Measurements from ENCODE around the gene COPS7B.

The COPS7B gene

DNA sequence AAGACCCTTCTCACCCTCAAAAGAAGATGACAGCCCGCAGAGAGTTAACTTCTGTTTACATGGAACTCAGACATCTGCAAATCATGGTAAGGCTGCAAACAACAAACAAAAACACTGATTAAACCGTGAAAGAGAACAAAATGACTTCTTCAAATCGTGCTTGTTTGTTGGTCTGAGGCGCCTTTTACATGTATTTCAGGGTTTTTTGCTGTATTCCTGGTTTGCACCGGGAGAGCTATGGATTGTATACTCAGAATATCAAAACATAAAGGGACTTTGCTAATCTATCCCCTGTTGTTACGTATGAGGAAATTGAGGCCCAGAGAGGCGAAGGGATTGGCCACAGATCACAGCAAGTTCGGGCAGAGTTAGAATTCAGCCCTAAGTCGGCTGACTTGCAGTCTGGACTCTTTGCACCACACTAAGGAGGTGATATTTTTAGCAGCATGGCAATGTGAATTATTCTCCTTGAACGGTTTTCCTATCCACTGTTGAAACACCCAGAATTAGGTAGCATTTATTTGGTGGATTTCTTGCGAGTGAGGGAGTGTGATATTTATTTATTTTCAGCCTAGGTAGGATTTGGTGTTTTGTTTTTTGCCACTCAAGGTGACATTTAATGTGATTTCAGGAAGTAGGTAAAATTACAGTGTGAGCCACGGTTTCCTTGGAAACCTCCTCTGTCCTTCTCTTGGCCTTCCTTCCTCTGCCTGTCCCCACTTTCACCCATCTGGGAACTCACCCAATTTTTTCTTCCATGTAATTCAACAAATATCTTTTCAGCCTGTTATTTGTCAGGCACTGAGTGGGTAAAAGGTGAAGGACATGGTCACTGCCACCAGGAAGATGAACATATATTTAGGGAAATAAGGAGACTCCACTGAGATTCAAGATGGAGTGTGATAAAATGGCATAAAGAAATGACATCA lies 4.2 kb upstream of the COPS7B start:
- H3K4me3 ChIP-seq (ENCODE audit: low read length) = peak overlapping the region; percentile 79
- DNase-seq (ENCODE audit: low read depth, low spot score) = peak; percentile 46

DNA sequence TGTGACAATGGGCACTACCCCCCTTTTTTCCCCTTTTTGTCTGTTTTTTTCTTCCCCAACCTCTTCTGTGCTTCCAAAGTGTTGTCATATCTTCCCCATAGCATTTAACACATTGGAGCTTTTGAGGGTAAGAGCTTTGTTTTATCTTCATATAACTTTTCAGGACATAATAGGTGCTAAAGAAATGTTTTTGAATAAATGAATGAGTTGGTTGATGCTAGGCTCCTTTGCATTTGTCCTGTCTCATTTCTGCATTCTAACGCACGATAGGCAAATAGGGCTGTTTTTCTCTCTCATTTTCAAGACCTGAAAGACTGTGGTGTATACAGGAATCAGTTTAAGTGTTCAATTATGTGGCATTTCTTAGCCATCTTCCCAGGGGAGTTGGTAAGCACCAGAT lies 832 bp upstream of the COPS7B start:
- peak overlapping the region; percentile 95 for H3K4me3 ChIP-seq (ENCODE audit: low read length)
- no peak for DNase-seq (ENCODE audit: low read depth, low spot score)

DNA sequence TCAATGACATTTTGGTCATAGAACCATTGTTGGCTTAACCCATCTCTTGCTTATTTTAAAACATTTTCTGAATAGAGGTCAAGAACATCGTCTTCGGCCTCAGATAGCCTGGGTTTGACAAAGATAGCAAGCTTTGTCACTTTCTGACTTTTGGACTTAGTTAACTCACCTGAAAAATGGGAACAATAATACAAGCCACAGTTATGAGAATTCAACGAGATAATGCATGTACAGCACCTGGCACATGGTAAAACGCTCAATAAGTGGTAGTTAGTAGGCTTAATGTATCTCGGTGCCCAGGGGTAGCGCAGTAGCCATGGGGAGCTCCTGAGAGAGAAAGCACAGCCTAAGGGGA lies 446 bp upstream of the COPS7B start:
- peak overlapping the region; percentile 95 for H3K4me3 ChIP-seq (ENCODE audit: low read length)
- no peak for DNase-seq (ENCODE audit: low read depth, low spot score)

DNA sequence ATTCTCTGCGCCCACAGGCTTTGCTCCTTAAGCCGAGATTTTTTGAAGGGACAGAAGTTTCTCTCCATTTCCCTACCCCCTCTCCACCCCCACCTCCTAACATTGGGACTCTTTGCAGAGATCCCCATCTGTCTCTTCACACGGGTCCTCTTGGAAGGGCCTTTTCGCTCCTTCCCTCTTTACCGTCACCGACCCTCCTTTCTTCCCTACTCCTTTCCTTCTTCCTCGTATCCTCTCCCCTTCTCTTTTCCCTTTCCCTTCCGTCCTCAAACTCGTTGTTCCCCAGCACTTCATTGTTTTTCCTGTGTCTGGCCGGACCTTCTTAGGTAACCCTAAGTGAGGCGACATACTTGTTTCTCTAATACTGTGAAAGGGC lies 660 bp downstream of the COPS7B start:
- DNase-seq (ENCODE audit: low read depth, low spot score) = no peak
- peak overlapping the region; percentile 95 for H3K4me3 ChIP-seq (ENCODE audit: low read length)

- DNase-seq (ENCODE audit: low read depth, low spot score) = no peak
- H3K4me3 ChIP-seq (ENCODE audit: low read length) = no peak overlapping the region
These were observed 4.9 kb downstream of the COPS7B start for GRCh38 chr2:231791107-231791506.

- DNase-seq (ENCODE audit: low read depth, low spot score) = no peak
These were observed 8.1 kb downstream of the COPS7B start for GRCh38 chr2:231794383-231794782.

GRCh38 chr2:231795525-231796327 lies 9.5 kb downstream of the COPS7B start:
- no peak for DNase-seq (ENCODE audit: low read depth, low spot score)
- H3K4me3 ChIP-seq (ENCODE audit: low read length) = no peak overlapping the region

More at GRCh38 chr2:231794383-231794782, 8.1 kb downstream of the COPS7B start:
- no peak overlapping the region for H3K4me3 ChIP-seq (ENCODE audit: low read length)

DNA sequence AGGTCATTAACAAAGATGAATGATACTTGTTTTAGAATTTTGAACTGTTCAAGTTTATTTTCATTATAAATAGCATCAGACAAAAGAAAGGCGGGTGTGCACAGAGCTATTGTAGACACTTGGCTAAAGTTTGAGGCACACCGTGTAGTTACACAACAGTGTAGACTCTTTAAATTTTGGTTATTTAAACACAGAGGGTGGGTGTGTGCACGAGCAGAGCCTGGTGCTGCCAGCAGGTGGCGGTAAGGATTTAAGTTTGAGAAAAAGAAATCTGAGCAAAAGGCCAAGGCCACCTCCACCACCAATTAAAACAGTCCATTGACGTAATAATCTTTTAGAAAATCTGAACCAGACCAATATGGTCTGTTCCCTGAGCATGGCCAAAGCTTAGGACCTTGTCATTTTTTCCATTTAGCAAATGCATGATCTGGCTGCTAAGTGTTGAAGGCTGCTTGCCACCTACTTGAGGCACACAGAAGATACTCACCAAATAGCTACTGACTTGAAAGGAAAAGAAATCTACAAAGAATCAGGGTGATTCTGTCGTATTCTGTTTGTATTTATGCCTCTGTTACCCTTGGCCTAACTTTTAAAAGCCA lies 14.3 kb downstream of the COPS7B start:
- H3K4me3 ChIP-seq (ENCODE audit: low read length) = no peak overlapping the region
- no peak for DNase-seq (ENCODE audit: low read depth, low spot score)

DNA sequence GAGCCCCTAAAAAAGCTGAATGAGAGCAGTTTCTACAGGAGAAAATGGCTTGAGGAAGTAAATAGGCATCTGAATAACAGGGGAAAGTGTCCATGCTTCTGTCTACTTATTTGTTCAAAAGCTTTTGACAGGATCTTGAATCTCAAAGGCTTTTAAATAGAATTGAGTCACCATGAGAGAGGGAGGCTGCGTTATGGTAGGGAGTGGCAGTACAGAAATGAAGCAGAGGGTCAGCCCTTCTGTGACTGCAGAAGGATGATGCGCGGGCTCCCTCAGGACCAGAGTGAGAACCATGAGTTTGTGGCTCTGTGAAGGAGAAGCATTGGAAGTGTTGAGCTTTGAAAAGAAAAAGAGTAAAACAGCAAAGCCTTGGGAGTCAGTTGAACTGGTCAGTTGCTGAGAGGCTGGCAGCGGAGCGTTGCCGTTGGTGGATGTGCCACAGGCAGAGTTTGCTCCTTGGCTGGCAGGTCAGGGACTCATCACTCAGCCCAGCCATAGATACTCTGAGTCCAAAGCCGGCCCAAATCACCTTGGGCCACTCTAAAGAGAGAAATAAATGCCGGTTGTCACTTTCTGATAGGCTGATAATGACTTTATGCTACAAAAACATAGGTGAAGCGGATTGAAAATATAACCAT lies 17.4 kb downstream of the COPS7B start:
- DNase-seq (ENCODE audit: low read depth, low spot score) = no peak
- H3K4me3 ChIP-seq (ENCODE audit: low read length) = no peak overlapping the region

DNA sequence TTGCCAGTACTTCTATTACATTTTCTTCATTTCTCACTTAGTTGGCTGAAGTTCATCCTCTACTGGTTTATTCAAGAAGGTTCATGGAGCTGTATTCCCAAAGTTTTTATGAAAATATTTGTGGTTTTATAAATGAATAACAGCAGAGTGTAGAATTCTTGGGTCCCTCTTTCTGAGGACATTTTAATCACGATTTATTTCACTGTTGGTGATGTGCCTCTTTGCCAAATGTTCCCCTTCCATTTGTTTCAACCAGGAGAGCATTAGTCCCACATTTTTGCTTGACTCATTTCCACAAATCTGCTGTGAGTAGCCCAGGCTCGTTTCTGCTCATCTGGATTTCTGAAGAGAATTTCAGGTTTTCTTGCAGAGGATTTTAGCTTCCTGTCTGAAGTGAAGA lies 20.8 kb downstream of the COPS7B start:
- no peak overlapping the region for H3K4me3 ChIP-seq (ENCODE audit: low read length)
- DNase-seq (ENCODE audit: low read depth, low spot score) = no peak

- DNase-seq (ENCODE audit: low read depth, low spot score) = no peak
- no peak overlapping the region for H3K4me3 ChIP-seq (ENCODE audit: low read length)
These were observed 24.7 kb downstream of the COPS7B start for GRCh38 chr2:231810905-231811304.

GRCh38 chr2:231816327-231817026 lies 30.2 kb downstream of the COPS7B start:
- H3K4me3 ChIP-seq (ENCODE audit: low read length) = no peak overlapping the region
- no peak for DNase-seq (ENCODE audit: low read depth, low spot score)

GRCh38 chr2:231819447-231820042 lies 33.3 kb downstream of the COPS7B start:
- no peak overlapping the region for H3K4me3 ChIP-seq (ENCODE audit: low read length)
- DNase-seq (ENCODE audit: low read depth, low spot score) = no peak

- DNase-seq (ENCODE audit: low read depth, low spot score) = no peak
- H3K4me3 ChIP-seq (ENCODE audit: low read length) = no peak overlapping the region
These were observed 34.6 kb downstream of the COPS7B start for GRCh38 chr2:231820786-231821303.

GRCh38 chr2:231821908-231822307 lies 35.7 kb downstream of the COPS7B start:
- DNase-seq (ENCODE audit: low read depth, low spot score) = no peak
- H3K4me3 ChIP-seq (ENCODE audit: low read length) = no peak overlapping the region

DNA sequence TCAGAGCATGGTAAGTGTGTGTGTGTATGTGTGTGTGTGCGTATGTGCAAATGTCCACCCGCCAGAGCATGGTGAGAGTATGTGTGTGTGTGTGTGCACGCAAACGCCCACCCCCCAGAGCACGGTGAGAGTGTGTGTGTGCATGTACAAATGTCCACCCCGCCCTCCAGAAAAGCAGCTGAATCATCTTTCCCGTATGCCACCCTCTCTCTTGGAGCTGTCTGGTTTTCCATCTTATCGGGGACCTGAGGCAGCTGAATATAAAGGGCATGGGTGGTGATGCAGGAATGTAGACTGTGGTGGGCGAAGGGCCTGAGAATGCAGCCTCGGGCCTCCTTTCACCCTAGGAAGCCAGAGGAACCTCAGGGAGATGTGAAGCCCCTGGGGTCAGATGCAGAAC lies 66.9 kb downstream of the COPS7B start:
- DNase-seq (ENCODE audit: low read depth, low spot score) = no peak
- no peak overlapping the region for H3K4me3 ChIP-seq (ENCODE audit: low read length)

DNA sequence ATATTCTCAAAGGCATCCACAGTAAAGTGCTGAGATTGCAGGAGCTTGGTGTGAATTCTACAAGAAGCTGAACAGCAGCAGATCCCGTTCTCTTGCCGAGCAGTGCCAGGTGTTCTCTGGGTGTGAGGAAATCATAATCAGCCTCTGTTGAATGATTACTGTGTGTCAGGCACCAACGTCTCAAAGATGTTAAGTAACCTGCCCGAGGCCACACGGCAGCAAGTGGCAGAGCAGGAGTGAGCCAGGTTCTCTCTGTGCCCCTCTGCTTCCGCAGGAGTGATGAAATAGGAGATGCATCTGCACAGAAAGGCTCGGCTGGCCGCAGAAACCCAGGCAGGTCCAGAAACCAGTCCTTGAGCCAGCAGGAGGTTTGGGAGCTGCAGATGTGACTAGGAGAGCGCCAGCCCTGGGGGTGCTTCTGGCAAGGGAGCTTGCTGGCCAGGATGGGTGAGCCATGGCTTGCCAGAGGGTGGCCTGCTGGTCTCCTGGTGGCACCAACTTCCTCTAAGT lies 68.4 kb downstream of the COPS7B start:
- no peak for DNase-seq (ENCODE audit: low read depth, low spot score)
- H3K4me3 ChIP-seq (ENCODE audit: low read length) = no peak overlapping the region

DNA sequence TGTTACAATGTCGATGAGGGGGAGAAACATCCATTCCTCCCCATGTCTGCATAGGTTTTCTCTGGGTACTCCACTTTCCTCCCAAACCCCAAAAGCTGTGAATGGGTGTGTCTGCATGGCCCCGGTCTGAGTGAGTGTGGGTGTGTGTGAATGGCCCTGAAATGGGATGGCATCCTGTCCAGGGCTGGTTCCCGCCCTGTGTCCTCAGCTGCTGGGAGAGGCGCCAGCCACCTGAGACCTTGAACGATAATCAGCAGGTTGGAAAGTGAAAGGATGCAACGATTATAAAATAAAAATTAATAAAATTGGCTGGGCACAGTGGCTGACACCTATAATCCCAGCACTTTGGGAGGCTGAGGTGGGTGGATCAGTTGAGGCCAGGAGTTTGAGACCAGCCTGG lies 70.7 kb downstream of the COPS7B start:
- DNase-seq (ENCODE audit: low read depth, low spot score) = no peak
- H3K4me3 ChIP-seq (ENCODE audit: low read length) = no peak overlapping the region
